Measurements from ENCODE around the gene CAPN10. TPM values are rescaled to one million over a fixed set of nuclear protein-coding genes. Genes with fewer than 3 reads are reported as not detected.

The CAPN10 gene
- total RNA-seq, 2 donors from 2014 or later = 25.5 to 68.4 TPM

DNA sequence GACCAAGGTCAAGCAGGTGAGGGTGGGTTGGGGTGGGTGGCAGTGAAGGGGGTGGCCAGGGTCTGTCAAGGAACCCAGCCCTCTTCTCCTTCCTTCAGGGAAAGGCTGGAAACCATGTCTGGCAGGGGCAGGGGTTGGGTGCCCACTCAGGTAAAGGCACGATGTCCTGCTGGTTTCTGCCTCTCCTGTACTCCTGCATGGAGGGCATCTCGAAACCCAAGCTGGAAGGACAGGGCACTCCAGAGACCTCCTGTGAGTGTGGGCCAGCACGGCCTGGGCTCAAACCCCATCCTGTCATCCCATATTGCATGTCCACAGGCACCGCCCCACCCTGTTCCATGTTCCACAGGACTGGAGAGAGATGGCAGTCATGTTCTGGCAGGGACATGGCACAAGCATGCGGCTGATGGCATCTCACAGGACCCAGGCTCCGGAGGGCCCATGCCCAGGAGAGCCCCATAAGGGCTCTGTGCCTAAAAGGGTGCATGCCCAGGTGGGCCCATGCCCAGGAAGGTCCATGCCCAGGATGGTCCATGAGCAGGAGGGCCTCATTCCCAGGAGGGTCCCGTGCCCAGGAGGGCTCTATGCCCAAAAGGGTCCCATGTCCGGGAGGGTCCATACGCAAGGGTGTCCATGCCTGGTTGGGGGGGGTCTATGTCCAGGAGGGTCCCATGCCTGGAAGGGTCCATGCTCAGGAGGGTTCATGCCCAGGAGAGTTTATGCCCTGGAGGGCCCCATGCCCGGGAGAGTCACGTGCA lies 45.2 kb downstream of the CAPN10 start:
- Histone ChIP-seq H3K9me3 (no peaks in the 10 kb centered on the region), H3K4me3 (no peak overlapping the region), H3K4me1 (replicated peaks) (no peaks in the 10 kb centered on the region), H3K36me3 (no peaks in the 10 kb centered on the region), H3K27me3 (replicated peaks; ENCODE audit: insufficient read depth) (no peaks in the 10 kb centered on the region), H3K27ac (no peak overlapping the region)
- WGBS = 90% methylated on average over 11 of the region's 11 CpGs
- DNase-seq (ENCODE audit: low spot score) = no peak
- intact Hi-C loops (cut with DNase I) = no loop called here
- no peak for TF ChIP-seq POLR2AphosphoS5 (IDR thresholded peaks at IDR 0.05)
- TF ChIP-seq POLR2A (IDR thresholded peaks at IDR 0.05) = no peak
- TF ChIP-seq, protein P1, sequence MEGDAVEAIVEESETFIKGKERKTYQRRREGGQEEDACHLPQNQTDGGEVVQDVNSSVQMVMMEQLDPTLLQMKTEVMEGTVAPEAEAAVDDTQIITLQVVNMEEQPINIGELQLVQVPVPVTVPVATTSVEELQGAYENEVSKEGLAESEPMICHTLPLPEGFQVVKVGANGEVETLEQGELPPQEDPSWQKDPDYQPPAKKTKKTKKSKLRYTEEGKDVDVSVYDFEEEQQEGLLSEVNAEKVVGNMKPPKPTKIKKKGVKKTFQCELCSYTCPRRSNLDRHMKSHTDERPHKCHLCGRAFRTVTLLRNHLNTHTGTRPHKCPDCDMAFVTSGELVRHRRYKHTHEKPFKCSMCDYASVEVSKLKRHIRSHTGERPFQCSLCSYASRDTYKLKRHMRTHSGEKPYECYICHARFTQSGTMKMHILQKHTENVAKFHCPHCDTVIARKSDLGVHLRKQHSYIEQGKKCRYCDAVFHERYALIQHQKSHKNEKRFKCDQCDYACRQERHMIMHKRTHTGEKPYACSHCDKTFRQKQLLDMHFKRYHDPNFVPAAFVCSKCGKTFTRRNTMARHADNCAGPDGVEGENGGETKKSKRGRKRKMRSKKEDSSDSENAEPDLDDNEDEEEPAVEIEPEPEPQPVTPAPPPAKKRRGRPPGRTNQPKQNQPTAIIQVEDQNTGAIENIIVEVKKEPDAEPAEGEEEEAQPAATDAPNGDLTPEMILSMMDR (IDR thresholded peaks at IDR 0.05) = no peak

DNA sequence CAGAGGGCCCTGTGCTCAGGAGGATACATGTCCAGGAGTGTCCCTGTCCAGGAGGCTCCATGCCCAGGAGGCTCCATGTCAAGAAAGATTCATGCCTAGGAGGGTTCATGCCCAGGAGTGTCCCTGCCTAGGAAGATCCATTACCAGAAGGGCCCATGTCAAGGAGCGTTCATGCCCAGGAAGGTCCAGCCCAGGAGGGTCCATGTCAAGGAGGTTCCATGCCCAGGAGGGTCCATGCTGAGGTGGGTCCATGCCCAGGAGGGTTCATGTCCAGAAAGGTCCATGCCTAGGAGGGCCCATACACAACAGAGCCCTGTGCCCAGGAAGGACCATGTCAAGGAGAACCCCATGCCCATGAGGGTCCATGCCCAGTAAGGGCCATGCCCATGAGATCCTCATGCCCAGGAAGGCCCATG lies 45.8 kb downstream of the CAPN10 start:
- H3K27me3 ChIP-seq (replicated peaks; ENCODE audit: insufficient read depth) = no peaks in the 10 kb centered on the region
- no peaks in the 10 kb centered on the region for H3K36me3 ChIP-seq
- TF ChIP-seq POLR2AphosphoS5 (IDR thresholded peaks at IDR 0.05) = no peak
- H3K4me1 ChIP-seq (replicated peaks) = no peaks in the 10 kb centered on the region
- no peak overlapping the region for H3K4me3 ChIP-seq
- 100% methylated on average over 1 of the region's 1 CpG for WGBS
- H3K27ac ChIP-seq = no peak overlapping the region
- no peaks in the 10 kb centered on the region for H3K9me3 ChIP-seq
- intact Hi-C loops (cut with DNase I) = no loop called here
- no peak for DNase-seq (ENCODE audit: low spot score)

GRCh38 chr2:240635121-240635997 lies 48.8 kb downstream of the CAPN10 start:
- H3K9me3 ChIP-seq = no peaks in the 10 kb centered on the region
- no peak for DNase-seq (ENCODE audit: low spot score)
- intact Hi-C loops (cut with DNase I) = no loop called here
- H3K27ac ChIP-seq = no peak overlapping the region
- H3K36me3 ChIP-seq = no peaks in the 10 kb centered on the region
- WGBS = 82% methylated on average over 2 of the region's 6 CpGs
- H3K4me1 ChIP-seq (replicated peaks) = no peaks in the 10 kb centered on the region
- TF ChIP-seq POLR2AphosphoS5 (IDR thresholded peaks at IDR 0.05) (no peak), POLR2A (IDR thresholded peaks at IDR 0.05) (no peak)
- TF ChIP-seq, protein P1 (IDR thresholded peaks at IDR 0.05) = no peak
- H3K4me3 ChIP-seq = no peak overlapping the region
- H3K27me3 ChIP-seq (replicated peaks; ENCODE audit: insufficient read depth) = no peaks in the 10 kb centered on the region

- Histone ChIP-seq H3K4me3 (no peak overlapping the region), H3K27ac (no peak overlapping the region), H3K36me3 (no peaks in the 10 kb centered on the region), H3K27me3 (replicated peaks; ENCODE audit: insufficient read depth) (no peaks in the 10 kb centered on the region), H3K9me3 (no peaks in the 10 kb centered on the region), H3K4me1 (replicated peaks) (no peaks in the 10 kb centered on the region)
- TF ChIP-seq POLR2AphosphoS5 (IDR thresholded peaks at IDR 0.05) = no peak
- TF ChIP-seq, protein P1 (IDR thresholded peaks at IDR 0.05) = no peak
- TF ChIP-seq POLR2A (IDR thresholded peaks at IDR 0.05) = no peak
- 86% methylated on average over 3 of the region's 3 CpGs for WGBS
- DNase-seq (ENCODE audit: low spot score) = no peak
- intact Hi-C loops (cut with DNase I) = no loop called here
These were observed 49.5 kb downstream of the CAPN10 start for GRCh38 chr2:240635998-240636547.

GRCh38 chr2:240636563-240637115 lies 50.1 kb downstream of the CAPN10 start:
- intact Hi-C loops (cut with DNase I) = no loop called here
- no peaks in the 10 kb centered on the region for H3K36me3 ChIP-seq
- 81% methylated on average over 11 of the region's 11 CpGs for WGBS
- no peak overlapping the region for H3K4me3 ChIP-seq
- no peaks in the 10 kb centered on the region for H3K4me1 ChIP-seq (replicated peaks)
- H3K27me3 ChIP-seq (replicated peaks; ENCODE audit: insufficient read depth) = no peaks in the 10 kb centered on the region
- H3K27ac ChIP-seq = no peak overlapping the region
- no peak for DNase-seq (ENCODE audit: low spot score)
- H3K9me3 ChIP-seq = no peaks in the 10 kb centered on the region
- no peak for TF ChIP-seq POLR2A (IDR thresholded peaks at IDR 0.05)

Data from prostate gland (tissue), 2 donors.